Liver (tissue), 9 donors: ENCODE measurements around the gene TSHB. TPM values are rescaled to one million over a fixed set of nuclear protein-coding genes. Genes with fewer than 3 reads are reported as not detected.

ENCODE experiments used
- DNase-seq: peaks from one replicate; pipeline ENCODE4 v3.0.0-alpha.2; 2017; ENCODE audit warnings: low spot score
- H3K27ac ChIP-seq, 2 donors: one replicate each; pipeline ENCODE4 v1.7.0; 2013; ENCODE audit warnings: inconsistent platforms in 2 of 2, low read length in 2 of 2, control low read depth in 1 of 2, low read depth in 1 of 2, mild to moderate bottlenecking in 1 of 2
- H3K27me3 ChIP-seq, 4 donors: one replicate each; pipeline versions ENCODE4 v1.6.1 to v1.7.0; 2013; ENCODE audit warnings: low read length in 3 of 4, inconsistent platforms in 1 of 4, mild to moderate bottlenecking in 1 of 4, moderate library complexity in 1 of 4; ENCODE audit not compliant: control insufficient read depth in 4 of 4, insufficient read depth in 4 of 4
- H3K36me3 ChIP-seq, 4 donors: one replicate each; pipeline versions ENCODE4 v1.6.1 to v1.7.0; 2013; ENCODE audit warnings: low read length in 3 of 4, mild to moderate bottlenecking in 3 of 4, low read depth in 1 of 4, moderate library complexity in 1 of 4; ENCODE audit not compliant: control insufficient read depth in 4 of 4, insufficient read depth in 3 of 4
- H3K4me1 ChIP-seq, 4 donors: one replicate each; pipeline versions ENCODE4 v1.6.1 to v1.7.0; 2013; ENCODE audit warnings: low read length in 3 of 4, mild to moderate bottlenecking in 3 of 4, moderate library complexity in 1 of 4; ENCODE audit not compliant: control insufficient read depth in 4 of 4, insufficient read depth in 4 of 4
- H3K4me3 ChIP-seq, 3 donors: one replicate each; pipeline versions ENCODE4 v1.6.1 to v1.7.0; 2013; ENCODE audit warnings: low read length in 3 of 3, control low read depth in 1 of 3, low read depth in 1 of 3, mild to moderate bottlenecking in 1 of 3
- H3K9ac ChIP-seq, 2 donors: one replicate each; pipeline ENCODE4 v1.7.0; 2013; ENCODE audit warnings: low read length in 2 of 2, mild to moderate bottlenecking in 2 of 2, moderate library complexity in 2 of 2, control low read depth in 1 of 2, low read depth in 1 of 2
- H3K9me3 ChIP-seq, 4 donors: one replicate each; pipeline versions ENCODE4 v1.6.1 to v1.7.0; 2013; ENCODE audit warnings: low read length in 3 of 4; ENCODE audit not compliant: control insufficient read depth in 4 of 4
- ATF3 ChIP-seq: IDR thresholded peaks from 2 replicates; pipeline ENCODE4 v1.6.1; 2016; ENCODE audit warnings: antibody characterized with exemption
- EGR1 ChIP-seq, 2 donors: IDR thresholded peaks; 2 replicates each; pipeline ENCODE4 v1.6.1; 2016 to 2018; ENCODE audit warnings: antibody characterized with exemption in 2 of 2, low read depth in 2 of 2
- FOXA1 ChIP-seq: IDR thresholded peaks from 2 replicates; pipeline ENCODE4 v1.6.1; 2016; ENCODE audit warnings: antibody characterized with exemption
- FOXA2 ChIP-seq: IDR thresholded peaks from 2 replicates; pipeline ENCODE4 v1.6.1; 2016; ENCODE audit warnings: antibody characterized with exemption
- GABPA ChIP-seq, 2 donors: IDR thresholded peaks in 1 of 2; conservative IDR thresholded peaks in 1 of 2; 2 replicates each; pipeline ENCODE4 v1.6.1; 2016; ENCODE audit warnings: antibody characterized with exemption in 2 of 2, mild to moderate bottlenecking in 1 of 2, moderate library complexity in 1 of 2
- HNF4A ChIP-seq, 2 donors: conservative IDR thresholded peaks; 2 replicates each; pipeline ENCODE4 v1.6.1; 2016; ENCODE audit warnings: antibody characterized with exemption in 2 of 2, mild to moderate bottlenecking in 2 of 2
- HNF4G ChIP-seq: IDR thresholded peaks from 2 replicates; pipeline ENCODE4 v1.6.1; 2016; ENCODE audit warnings: antibody characterized with exemption
- JUND ChIP-seq, 2 donors: IDR thresholded peaks; 2 replicates each; pipeline ENCODE4 v1.6.1; 2016; ENCODE audit warnings: antibody characterized with exemption in 2 of 2
- MAX ChIP-seq: IDR thresholded peaks from 2 replicates; pipeline ENCODE4 v1.6.1; 2016; ENCODE audit warnings: antibody characterized with exemption
- NR2F2 ChIP-seq: IDR thresholded peaks from 2 replicates; pipeline ENCODE4 v1.6.1; 2016; ENCODE audit warnings: antibody characterized with exemption
- RAD21 ChIP-seq, 2 donors: IDR thresholded peaks; 2 replicates each; pipeline ENCODE4 v1.6.1; 2016; ENCODE audit warnings: antibody characterized with exemption in 2 of 2, mild to moderate bottlenecking in 2 of 2
- REST ChIP-seq: IDR thresholded peaks from 2 replicates; pipeline ENCODE4 v1.6.1; 2016; ENCODE audit warnings: antibody characterized with exemption, mild to moderate bottlenecking
- RXRA ChIP-seq, 2 donors: IDR thresholded peaks; 2 replicates each; pipeline ENCODE4 v1.6.1; 2017 to 2018; ENCODE audit warnings: antibody characterized with exemption in 2 of 2, mild to moderate bottlenecking in 1 of 2
- SP1 ChIP-seq: IDR thresholded peaks from 2 replicates; pipeline ENCODE4 v1.6.1; 2018; ENCODE audit warnings: antibody characterized with exemption, mild to moderate bottlenecking
- TAF1 ChIP-seq: conservative IDR thresholded peaks from 2 replicates; pipeline ENCODE4 v1.6.1; 2016; ENCODE audit warnings: antibody characterized with exemption, mild to moderate bottlenecking
- YY1 ChIP-seq: IDR thresholded peaks from 2 replicates; pipeline ENCODE4 v1.6.1; 2016; ENCODE audit warnings: antibody characterized with exemption, mild to moderate bottlenecking
- ZBTB33 ChIP-seq: IDR thresholded peaks from 2 replicates; pipeline ENCODE4 v1.6.1; 2016; ENCODE audit warnings: antibody characterized with exemption
- WGBS: extraction: QIAGEN DNeasy Blood & Tissue Kit; methylation state at CpG from one replicate; pipeline ENCODE4 v1.1.7; 2013; 5-methylcytosine and 5-hydroxymethylcytosine counted together
- polyA plus RNA-seq, 2 donors: library from polyadenylated mRNA; stranded (reverse) in 1 of 2; unstranded in 1 of 2; fragments of 200-250 nt in 1 of 2; fragments of >200 nt in 1 of 2; fragmentation: Nextera tagmentation in 1 of 2; extraction: Ambion mirVana in 1 of 2; gene quantifications; one replicate each; pipeline versions ENCODE4 v1.2.1 to v1.2.3, GENCODE V29; 2013 to 2015
- total RNA-seq, 2 donors: library from RNA; depleted of rRNA; stranded (reverse); fragments of >200 nt; gene quantifications; one replicate each; pipeline ENCODE4 v1.2.3, GENCODE V29; 2014
- TF ChIP-seq, protein P1 (sequence below): fragments of 150-350 bp; IDR thresholded peaks from 2 replicates; pipeline ENCODE4 v1.5.1; 2017; ENCODE audit warnings: improper control_type of control experiment, low read depth, low read length; ENCODE audit not compliant: missing input control
- donor health status: healthy.
- donor health status: healthy.
- donor health status: healthy.
- donor health status: healthy.
- donor health status: healthy.

TSHB gene
- total and polyA plus RNA-seq, 4 donors: not detected

DNA sequence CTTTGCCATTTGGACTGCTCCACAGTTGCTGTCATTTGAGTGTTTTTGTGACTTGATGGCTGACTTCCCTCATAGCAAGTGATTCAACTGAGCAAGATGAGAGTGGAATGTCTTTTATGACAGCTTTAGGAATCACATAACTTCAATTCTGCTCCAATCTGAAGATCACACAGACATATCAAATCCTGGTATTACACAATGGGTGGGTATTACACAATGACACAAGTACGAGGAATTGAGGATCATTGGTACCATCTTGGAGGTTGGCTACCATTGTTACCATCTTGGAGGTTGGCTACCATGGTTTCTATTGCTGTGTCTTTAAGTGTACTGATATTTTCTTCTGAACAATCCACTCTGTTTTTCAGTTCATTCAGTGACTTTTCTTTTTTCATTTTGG is 8.5 kb upstream of the TSHB start:
- no peak overlapping the region for H3K9ac ChIP-seq
- H3K4me1 ChIP-seq: no peaks in the 10 kb centered on the region
- 33% methylated on average over 1 of the region's 1 CpG for WGBS
- peaks cover 0 to 3% (median 0%) of the 10 kb centered on the region in 4 donors for H3K27me3 ChIP-seq
- H3K36me3 ChIP-seq: no peaks in the 10 kb centered on the region
- no peak for DNase-seq
- H3K9me3 ChIP-seq: no peaks in the 10 kb centered on the region
- H3K27ac ChIP-seq: no peak overlapping the region
- H3K4me3 ChIP-seq: no peak overlapping the region
- TF ChIP-seq RAD21 (IDR thresholded peaks at IDR 0.05) (no peak), YY1 (no peak), FOXA1 (no peak), HNF4A (conservative IDR thresholded peaks at IDR 0.05) (no peak), RXRA (IDR thresholded peaks at IDR 0.05) (no peak), EGR1 (IDR thresholded peaks at IDR 0.05; ENCODE audit: low read depth in 2 of 2) (no peak), ZBTB33 (no peak), TAF1 (no peak), REST (no peak), ATF3 (no peak), MAX (no peak), HNF4G (no peak), FOXA2 (no peak), GABPA (IDR thresholded peaks at IDR 0.05 in 1 of 2, conservative IDR thresholded peaks at IDR 0.05 in 1 of 2) (no peak), SP1 (no peak), NR2F2 (no peak), JUND (IDR thresholded peaks at IDR 0.05) (no peak)
- TF ChIP-seq, protein P1, sequence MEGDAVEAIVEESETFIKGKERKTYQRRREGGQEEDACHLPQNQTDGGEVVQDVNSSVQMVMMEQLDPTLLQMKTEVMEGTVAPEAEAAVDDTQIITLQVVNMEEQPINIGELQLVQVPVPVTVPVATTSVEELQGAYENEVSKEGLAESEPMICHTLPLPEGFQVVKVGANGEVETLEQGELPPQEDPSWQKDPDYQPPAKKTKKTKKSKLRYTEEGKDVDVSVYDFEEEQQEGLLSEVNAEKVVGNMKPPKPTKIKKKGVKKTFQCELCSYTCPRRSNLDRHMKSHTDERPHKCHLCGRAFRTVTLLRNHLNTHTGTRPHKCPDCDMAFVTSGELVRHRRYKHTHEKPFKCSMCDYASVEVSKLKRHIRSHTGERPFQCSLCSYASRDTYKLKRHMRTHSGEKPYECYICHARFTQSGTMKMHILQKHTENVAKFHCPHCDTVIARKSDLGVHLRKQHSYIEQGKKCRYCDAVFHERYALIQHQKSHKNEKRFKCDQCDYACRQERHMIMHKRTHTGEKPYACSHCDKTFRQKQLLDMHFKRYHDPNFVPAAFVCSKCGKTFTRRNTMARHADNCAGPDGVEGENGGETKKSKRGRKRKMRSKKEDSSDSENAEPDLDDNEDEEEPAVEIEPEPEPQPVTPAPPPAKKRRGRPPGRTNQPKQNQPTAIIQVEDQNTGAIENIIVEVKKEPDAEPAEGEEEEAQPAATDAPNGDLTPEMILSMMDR: no peak

DNA sequence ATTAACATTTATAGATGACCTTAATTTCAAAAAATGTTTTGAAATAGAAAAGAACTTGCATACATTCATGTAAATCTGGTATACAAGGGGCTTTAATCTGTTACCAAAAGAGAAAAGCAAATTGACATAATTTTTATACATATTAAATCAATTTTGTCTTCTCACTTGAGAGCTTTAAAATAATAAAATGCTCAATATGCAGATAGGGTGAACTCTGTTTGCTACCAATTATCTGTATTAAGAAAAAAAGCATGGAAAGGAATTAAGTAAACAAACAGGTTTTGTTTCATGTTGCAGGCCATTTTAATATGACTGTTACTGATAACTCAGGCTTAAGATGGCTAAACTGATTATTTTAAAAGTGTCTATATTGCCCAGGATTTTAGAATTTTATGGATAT is 6.0 kb upstream of the TSHB start:
- H3K4me1 ChIP-seq: no peaks in the 10 kb centered on the region
- no peaks in the 10 kb centered on the region for H3K36me3 ChIP-seq
- DNase-seq: no peak
- H3K9me3 ChIP-seq: no peaks in the 10 kb centered on the region
- H3K4me3 ChIP-seq: no peak overlapping the region
- no peak overlapping the region for H3K27ac ChIP-seq
- no peak for TF ChIP-seq FOXA1
- no peak for TF ChIP-seq REST
- no peak overlapping the region for H3K9ac ChIP-seq
- peaks cover 0 to 3% (median 0%) of the 10 kb centered on the region in 4 donors for H3K27me3 ChIP-seq
